ENCODE results near the gene CSAG2.
"Not testable (repeated sequence)": the region's sequence is repeated elsewhere in the genome, so short reads cannot be mapped to it uniquely, and the experiment has no call there.

Gene CSAG2

DNA sequence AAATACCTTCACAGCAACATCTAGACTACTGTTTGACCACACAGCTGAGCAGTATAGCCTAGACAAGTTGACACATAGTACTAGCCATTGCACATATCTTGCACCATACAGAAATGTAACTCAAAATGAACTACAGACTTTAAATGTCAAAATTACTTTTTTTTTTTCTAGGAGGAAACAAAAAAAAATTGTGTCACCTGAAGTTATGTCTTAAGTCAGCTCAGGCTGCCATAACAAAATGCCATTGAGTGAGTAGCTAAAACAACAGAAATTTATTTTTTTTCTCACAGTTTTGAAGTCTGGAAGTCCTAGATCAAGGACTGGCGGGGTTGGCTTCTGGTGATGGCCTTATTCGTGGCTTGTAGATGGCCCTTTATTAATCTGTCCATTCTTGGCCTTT is at the start of gene CSAG2:
Gene CSAG2, minus strand, starts transcription at position 101 of the 400 bp plus-strand sequence. CDS start 161 bp downstream, outside the sequence.
- DNase-seq (ENCODE audit: low spot score): not testable (repeated sequence)

- DNase-seq (ENCODE audit: low spot score): not testable (repeated sequence)
Observed at GRCh38 chrX:152754871-152755270, 45.8 kb upstream of the CSAG2 start.

GRCh38 chrX:152753686-152754650 is 44.9 kb upstream of the CSAG2 start, which contains the start of gene MAGEA2:
MAGEA2 (minus strand) TSS chrX:152753842; CDS start chrX:152751363, 2,479 bp downstream.
- not testable (repeated sequence) for DNase-seq (ENCODE audit: low spot score)

DNA sequence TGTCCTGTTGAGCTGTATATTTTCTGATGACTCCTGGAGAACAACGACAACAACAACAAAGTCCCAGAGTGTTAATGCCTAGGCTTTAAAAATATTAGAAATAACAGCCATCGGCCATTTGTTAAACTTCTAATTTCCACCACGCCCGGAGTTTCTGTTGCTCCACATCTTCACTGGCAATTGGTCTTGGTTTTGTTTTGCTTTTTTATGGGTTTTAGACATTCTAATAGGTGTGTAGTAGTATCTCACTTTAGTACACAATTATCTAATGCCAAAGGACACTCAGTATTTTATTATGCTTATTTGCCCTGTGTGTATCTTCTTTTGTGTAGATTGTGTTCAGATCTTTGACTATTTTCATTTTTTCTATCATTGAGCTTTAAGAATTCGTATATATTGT is 29.5 kb upstream of the CSAG2 start:
- DNase-seq (ENCODE audit: low spot score): no peak

GRCh38 chrX:152736528-152736927 is 27.5 kb upstream of the CSAG2 start:
- not testable (repeated sequence) for DNase-seq (ENCODE audit: low spot score)

- DNase-seq (ENCODE audit: low spot score): no peak
Observed at GRCh38 chrX:152735860-152736511, 26.9 kb upstream of the CSAG2 start.

DNA sequence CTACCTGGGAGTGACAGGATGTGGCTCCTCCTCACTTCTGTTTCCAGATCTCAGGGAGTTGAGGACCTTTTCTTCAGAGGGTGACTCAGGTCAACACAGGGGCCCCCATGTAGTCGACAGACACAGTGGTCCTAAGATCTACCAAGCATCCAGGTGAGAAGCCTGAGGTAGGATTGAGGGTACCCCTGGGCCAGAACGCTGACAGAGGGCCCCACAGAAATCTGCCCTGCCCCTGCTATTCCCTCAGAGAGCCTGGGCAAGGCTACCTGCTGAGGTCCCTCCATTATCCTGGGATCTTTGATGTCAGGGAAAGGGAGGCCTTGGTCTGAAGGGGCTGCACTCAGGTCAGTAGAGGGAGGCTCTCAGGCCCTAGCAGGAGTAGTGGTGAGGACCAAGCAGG is 26.0 kb upstream of the CSAG2 start:
- no peak for DNase-seq (ENCODE audit: low spot score)

DNA sequence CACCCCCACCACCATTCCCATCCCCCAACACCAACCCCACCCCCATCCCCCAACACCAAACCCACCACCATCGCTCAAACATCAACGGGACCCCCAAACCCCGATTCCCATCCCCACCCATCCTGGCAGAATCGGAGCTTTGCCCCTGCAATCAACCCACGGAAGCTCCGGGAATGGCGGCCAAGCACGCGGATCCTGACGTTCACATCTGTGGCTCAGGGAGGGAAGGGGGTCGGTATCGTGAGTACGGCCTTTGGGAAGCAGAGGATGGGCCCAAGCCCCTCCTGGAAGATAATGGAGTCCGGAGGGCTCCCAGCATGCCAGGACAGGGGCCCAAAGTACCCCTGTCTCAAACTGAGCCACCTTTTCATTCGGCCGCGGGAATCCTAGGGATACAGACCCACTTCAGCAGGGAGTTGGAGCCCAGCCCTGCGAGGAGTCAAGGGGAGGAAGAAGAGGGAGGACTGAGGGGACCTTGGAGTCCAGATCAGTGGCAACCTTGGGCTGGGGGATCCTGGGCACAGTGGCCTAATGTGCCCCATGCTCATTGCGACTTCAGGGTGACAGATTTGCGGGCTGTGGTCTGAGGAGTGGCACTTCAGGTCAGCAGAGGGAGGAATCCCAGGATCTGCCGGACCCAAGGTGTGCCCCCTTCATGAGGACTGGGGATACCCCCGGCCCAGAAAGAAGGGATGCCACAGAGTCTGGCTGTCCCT is 25.2 kb upstream of the CSAG2 start:
- not testable (repeated sequence) for DNase-seq (ENCODE audit: low spot score)

DNA sequence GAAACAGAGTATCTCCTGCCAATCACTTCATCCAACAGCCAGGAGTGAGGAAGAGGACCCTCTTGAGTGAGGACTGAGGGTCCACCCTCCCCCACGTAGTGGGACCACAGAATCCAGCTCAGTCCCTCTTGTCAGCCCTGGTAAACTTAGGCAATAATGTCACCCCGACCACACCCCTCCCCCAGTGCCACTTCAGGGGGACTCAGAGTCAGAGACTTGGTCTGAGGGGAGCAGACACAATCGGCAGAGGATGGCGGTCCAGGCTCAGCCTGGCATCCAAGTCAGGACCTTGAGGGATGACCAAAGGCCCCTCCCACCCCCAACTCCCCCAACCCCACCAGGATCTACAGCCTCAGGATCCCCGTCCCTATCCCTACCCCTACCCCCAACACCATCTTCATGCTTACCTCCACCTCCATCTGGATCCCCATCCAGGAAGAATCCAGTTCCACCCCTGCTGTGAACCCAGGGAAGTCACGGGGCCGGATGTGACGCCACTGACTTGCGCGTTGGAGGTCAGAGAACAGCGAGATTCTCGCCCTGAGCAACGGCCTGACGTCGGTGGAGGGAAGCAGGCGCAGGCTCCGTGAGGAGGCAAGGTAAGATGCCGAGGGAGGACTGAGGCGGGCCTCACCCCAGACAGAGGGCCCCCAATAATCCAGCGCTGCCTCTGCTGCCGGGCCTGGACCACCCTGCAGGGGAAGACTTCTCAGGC is 24.3 kb upstream of the CSAG2 start, which contains the start of the genes CSAG1 and MAGEA12:
Gene CSAG1, minus strand, starts transcription at position 461 of the 715 bp plus-strand sequence. CDS start 1,261 bp downstream, outside the sequence.
Gene MAGEA12, plus strand, starts transcription at position 497 of the 715 bp plus-strand sequence. CDS start 2,405 bp downstream, outside the sequence.
- no peak for DNase-seq (ENCODE audit: low spot score)

GRCh38 chrX:152725409-152725808 is 16.3 kb upstream of the CSAG2 start:
- no peak for DNase-seq (ENCODE audit: low spot score)

DNA sequence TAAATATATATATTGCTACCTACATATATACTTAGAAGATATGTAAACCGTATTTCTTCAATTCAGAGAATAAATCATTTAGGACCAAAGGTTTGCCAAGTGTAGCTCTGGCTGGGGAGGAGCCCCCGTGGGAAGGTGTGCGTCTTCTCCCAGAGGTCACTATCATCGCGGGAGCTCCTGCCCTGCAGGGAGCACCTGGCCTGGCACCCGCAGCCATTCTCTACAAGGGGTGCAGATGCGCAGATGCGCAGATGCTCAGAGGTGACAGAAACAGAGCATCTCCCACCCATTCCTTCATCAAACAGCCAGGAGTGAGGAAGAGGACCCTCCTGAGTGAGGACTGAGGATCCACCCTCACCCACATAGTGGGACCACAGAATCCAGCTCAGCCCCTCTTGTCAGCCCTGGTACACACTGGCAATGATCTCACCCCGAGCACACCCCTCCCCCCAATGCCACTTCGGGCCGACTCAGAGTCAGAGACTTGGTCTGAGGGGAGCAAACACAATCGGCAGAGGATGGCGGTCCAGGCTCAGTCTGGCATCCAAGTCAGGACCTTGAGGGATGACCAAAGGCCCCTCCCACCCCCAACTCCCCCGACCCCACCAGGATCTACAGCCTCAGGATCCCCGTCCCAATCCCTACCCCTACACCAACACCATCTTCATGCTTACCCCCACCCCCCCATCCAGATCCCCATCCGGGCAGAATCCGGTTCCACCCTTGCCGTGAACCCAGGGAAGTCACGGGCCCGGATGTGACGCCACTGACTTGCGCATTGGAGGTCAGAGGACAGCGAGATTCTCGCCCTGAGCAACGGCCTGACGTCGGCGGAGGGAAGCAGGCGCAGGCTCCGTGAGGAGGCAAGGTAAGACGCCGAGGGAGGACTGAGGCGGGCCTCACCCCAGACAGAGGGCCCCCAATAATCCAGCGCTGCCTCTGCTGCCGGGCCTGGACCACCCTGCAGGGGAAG is 5.0 kb upstream of the CSAG2 start, which contains the start of gene MAGEA2B:
Gene MAGEA2B, plus strand, starts transcription at position 814 of the 973 bp plus-strand sequence. CDS start 2,479 bp downstream, outside the sequence.
- not testable (repeated sequence) for DNase-seq (ENCODE audit: low spot score)

- DNase-seq (ENCODE audit: low spot score): not testable (repeated sequence)
Observed at GRCh38 chrX:152713195-152713594, 4.1 kb upstream of the CSAG2 start.

DNA sequence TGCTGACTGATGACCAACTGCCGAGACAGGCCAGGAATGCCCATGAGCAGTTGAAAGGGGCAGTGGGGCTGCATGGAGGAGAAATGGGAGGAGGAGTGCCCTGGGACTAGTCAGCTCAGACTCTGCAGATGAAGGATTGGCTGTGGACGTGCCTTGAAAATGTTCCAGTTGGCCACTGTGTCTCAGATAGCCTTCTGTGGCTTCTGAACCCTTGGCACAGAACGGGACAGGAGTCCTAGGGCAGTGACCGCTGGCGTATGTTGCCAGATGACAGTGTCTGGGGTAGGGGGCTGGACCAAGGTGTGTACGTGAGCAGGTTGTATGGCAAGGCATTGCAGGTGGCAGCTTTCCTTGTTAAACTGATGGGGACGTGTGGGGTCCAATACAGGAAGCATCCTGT is 2.6 kb downstream of the CSAG2 start:
- DNase-seq (ENCODE audit: low spot score): not testable (repeated sequence)

DNA sequence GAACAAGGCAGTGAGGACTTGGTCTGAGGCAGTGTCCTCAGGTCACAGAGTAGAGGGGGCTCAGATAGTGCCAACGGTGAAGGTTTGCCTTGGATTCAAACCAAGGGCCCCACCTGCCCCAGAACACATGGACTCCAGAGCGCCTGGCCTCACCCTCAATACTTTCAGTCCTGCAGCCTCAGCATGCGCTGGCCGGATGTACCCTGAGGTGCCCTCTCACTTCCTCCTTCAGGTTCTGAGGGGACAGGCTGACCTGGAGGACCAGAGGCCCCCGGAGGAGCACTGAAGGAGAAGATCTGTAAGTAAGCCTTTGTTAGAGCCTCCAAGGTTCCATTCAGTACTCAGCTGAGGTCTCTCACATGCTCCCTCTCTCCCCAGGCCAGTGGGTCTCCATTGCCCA is 8.7 kb downstream of the CSAG2 start:
- DNase-seq (ENCODE audit: low spot score): not testable (repeated sequence)

DNA sequence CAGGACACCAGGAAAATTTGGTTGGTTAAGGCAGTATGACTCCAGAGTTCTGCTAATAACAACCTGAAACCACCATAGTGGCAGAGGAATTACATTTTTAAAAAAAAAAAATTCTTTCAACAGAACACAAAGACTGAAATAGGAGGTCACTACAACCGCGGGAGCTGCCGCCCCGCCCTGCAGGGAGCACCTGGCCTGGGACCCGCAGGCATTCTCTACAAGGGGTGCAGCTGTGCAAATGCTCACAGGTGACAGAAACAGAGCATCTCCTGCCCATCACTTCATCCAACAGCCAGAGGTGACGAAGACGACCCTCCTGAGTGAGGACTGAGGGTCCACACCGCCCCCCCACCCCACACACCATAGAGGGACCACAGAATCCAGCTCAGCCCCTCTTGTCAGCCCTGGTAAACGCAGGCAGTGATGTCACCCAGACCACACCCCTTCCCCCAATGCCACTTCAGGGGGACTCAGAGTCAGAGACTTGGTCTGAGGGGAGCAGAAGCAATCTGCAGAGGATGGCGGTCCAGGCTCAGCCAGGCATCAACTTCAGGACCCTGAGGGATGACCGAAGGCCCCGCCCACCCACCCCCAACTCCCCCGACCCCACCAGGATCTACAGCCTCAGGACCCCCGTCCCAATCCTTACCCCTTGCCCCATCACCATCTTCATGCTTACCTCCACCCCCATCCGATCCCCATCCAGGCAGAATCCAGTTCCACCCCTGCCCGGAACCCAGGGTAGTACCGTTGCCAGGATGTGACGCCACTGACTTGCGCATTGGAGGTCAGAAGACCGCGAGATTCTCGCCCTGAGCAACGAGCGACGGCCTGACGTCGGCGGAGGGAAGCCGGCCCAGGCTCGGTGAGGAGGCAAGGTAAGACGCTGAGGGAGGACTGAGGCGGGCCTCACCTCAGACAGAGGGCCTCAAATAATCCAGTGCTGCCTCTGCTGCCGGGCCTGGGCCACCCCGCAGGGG is 10.8 kb downstream of the CSAG2 start, which contains the start of gene MAGEA3:
Gene MAGEA3, plus strand, starts transcription at position 843 of the 980 bp plus-strand sequence. CDS start 2,039 bp downstream, outside the sequence.
- DNase-seq (ENCODE audit: low spot score): not testable (repeated sequence)

- DNase-seq (ENCODE audit: low spot score): not testable (repeated sequence)
Observed at GRCh38 chrX:152681012-152681411, 28.1 kb downstream of the CSAG2 start.

DNA sequence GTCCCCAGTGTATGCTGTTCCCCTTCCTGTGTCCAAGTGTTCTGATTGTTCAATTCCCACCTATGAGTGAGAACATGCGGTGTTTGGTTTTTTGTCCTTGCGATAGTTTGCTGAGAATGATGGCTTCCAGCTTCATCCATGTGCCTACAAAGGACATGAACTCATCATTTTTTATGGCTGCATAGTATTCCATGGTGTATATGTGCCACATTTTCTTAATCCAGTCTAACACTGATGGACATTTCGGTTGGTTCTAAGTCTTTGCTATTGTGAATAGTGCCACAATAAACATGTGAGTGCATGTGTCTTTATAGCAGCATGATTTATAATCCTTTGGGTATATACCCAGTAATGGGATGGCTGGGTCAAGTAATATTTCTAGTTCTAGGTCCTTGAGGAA is 34.4 kb downstream of the CSAG2 start:
- not testable (repeated sequence) for DNase-seq (ENCODE audit: low spot score)

DNA sequence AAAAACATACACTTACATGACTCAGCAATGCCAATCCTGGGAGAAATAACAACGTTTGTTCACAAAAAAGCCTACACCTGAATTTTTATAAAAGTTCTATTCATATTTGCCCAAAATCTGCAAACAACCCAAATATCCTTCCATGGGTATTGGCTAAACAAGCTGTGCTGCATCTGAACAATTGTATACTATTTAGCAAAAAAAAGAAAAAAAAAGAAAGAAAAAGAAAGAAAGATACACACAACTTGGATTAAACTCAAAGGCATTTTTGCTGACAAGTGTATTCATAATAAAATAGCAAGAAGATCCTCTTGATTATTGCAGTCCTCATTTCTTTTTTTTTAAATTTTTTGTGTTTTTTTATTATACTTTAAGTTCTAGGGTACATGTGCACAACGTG is 34.9 kb downstream of the CSAG2 start:
- DNase-seq (ENCODE audit: low spot score): no peak

Data from hematopoietic multipotent progenitor cell treated with erythropoietin and hydrocortisone succinate and interleukin-3 and kit ligand, for 17 days (in vitro differentiated cells).